K562 (cell line): ENCODE results near the gene SLC28A1. TPM values are rescaled to one million over a fixed set of nuclear protein-coding genes. Genes with fewer than 3 reads are reported as not detected.

ENCODE experiments used
- ATAC-seq: fragments of 200-7000 bp; cut with Tn5 transposase; 3 replicates; pipeline ENCODE4 v1.9.1; 2020; ENCODE audit warnings: moderate library complexity
- BruUV-seq: library from RNA; stranded (reverse); fragments of 400-500 nt; replicated peaks from 2 replicates; lab custom pipeline; 2021; lab: Mats Ljungman, UMichigan
- CTCF ChIA-PET: fragments of 300-600 bp; formaldehyde crosslinking; extraction: SDS; loops from one replicate; lab custom pipeline; 2021; ENCODE audit warnings: low intra/inter-chr PET ratio; lab: Yijun Ruan, JAX
- POLR2A ChIA-PET: fragments of 300-600, 350-650 bp; sonication (Branson Sonifier 250); formaldehyde crosslinking; extraction: SDS; loops from one replicate; lab custom pipeline; 2021; ENCODE audit warnings: antibody characterized with exemption, inconsistent platforms; lab: Yijun Ruan, JAX
- DNase-seq, 4 experiments: peaks; one replicate each; pipeline versions ENCODE4 v3.0.0 to v3.0.0-alpha.2; 2011 to 2018; ENCODE audit warnings: low spot score in 3 of 4, mixed read lengths in 3 of 4; ENCODE audit errors: extremely low read depth in 1 of 4
- FAIRE-seq: peaks from 2 replicates; lab custom pipeline; 2011; peaks lifted over from hg19 to GRCh38; lab: Jason Lieb, UNC
- H2AFZ ChIP-seq: 2 replicates; pipeline ENCODE4 v1.6.0; 2011; ENCODE audit warnings: low read depth, low read length, control low read depth, inconsistent platforms
- H3K27ac ChIP-seq: fragments of 200-600 bp; 3 replicates; pipeline ENCODE4 v1.8.0; 2011; ENCODE audit warnings: low read depth, mild to moderate bottlenecking, control low read depth, inconsistent platforms, low read length, moderate library complexity, mixed read lengths; ENCODE audit errors: extremely low read depth
- H3K27me3 ChIP-seq, 2 experiments: fragments of 300-600 bp in 1 of 2; 2 replicates in 1 of 2; 3 replicates in 1 of 2; pipeline versions ENCODE4 v1.6.0 to v1.8.0; 2011; ENCODE audit warnings: inconsistent platforms in 2 of 2, low read length in 2 of 2, mild to moderate bottlenecking in 1 of 2, mixed read lengths in 1 of 2, moderate library complexity in 1 of 2; ENCODE audit not compliant: control insufficient read depth in 2 of 2, insufficient read depth in 2 of 2
- H3K36me3 ChIP-seq: fragments of 300-600 bp; 3 replicates; pipeline ENCODE4 v1.8.0; 2011; ENCODE audit warnings: mild to moderate bottlenecking, low read length, inconsistent platforms; ENCODE audit not compliant: control insufficient read depth, insufficient read depth
- H3K4me1 ChIP-seq, 2 experiments: fragments of 200-600 bp in 1 of 2; replicated peaks in 1 of 2; 2 replicates in 1 of 2; 3 replicates in 1 of 2; pipeline versions ENCODE4 v1.5.1 to v1.8.0; 2011; ENCODE audit warnings: inconsistent platforms in 2 of 2, low read length in 2 of 2, mild to moderate bottlenecking in 1 of 2, mixed read lengths in 1 of 2, moderate library complexity in 1 of 2; ENCODE audit not compliant: control insufficient read depth in 2 of 2, insufficient read depth in 2 of 2
- H3K4me2 ChIP-seq: 2 replicates; pipeline ENCODE4 v1.6.1; 2011; ENCODE audit warnings: low read length, control low read depth, inconsistent platforms, mixed read lengths; ENCODE audit not compliant: insufficient read depth
- H3K4me3 ChIP-seq: fragments of 200-600 bp; sonication (generic), shearing (Covaris generic); 2 replicates; pipeline ENCODE4 v1.5.1; 2016; ENCODE audit warnings: control low read depth, inconsistent platforms
- H3K79me2 ChIP-seq: fragments of 200-600 bp; 3 replicates; pipeline ENCODE4 v1.8.0; 2011; ENCODE audit warnings: low read length, inconsistent platforms; ENCODE audit not compliant: control insufficient read depth, insufficient read depth
- H3K9ac ChIP-seq, 2 experiments: 2 replicates each; pipeline versions ENCODE4 v1.6.0 to v1.6.1; 2011; ENCODE audit warnings: low read depth in 2 of 2, low read length in 2 of 2, control low read depth in 1 of 2, inconsistent platforms in 1 of 2, mild to moderate bottlenecking in 1 of 2, mixed read lengths in 1 of 2; ENCODE audit not compliant: insufficient read depth in 1 of 2
- H3K9me1 ChIP-seq: one replicate; pipeline ENCODE4 v1.6.0; 2011; ENCODE audit warnings: inconsistent platforms, mild to moderate bottlenecking, low read length, moderate library complexity; ENCODE audit not compliant: control insufficient read depth, insufficient read depth
- H3K9me3 ChIP-seq: replicated peaks from 2 replicates; pipeline ENCODE4 v1.5.1; 2011; ENCODE audit warnings: low read depth, low read length, inconsistent platforms; ENCODE audit not compliant: control insufficient read depth, insufficient read depth
- H4K20me1 ChIP-seq: replicated peaks from 2 replicates; pipeline ENCODE4 v1.6.1; 2011; ENCODE audit warnings: low read length, inconsistent platforms, mixed read lengths; ENCODE audit not compliant: control insufficient read depth, insufficient read depth
- BCL6 ChIP-seq: fragments of 250-450 bp; sonication (Bioruptor Pico); IDR thresholded peaks from 2 replicates; pipeline ENCODE4 v1.4.0; 2020
- MAZ ChIP-seq, 2 experiments: fragments of 450-650 bp in 1 of 2; sonication (generic) in 1 of 2; formaldehyde crosslinking; IDR thresholded peaks in 1 of 2; conservative IDR thresholded peaks in 1 of 2; 2 replicates each; pipeline versions ENCODE4 v1.4.0 to v1.5.0; 2020; ENCODE audit warnings: mild to moderate bottlenecking in 1 of 2, missing genetic modification reagents in 1 of 2
- MTA3 ChIP-seq: fragments of 450-650 bp; formaldehyde crosslinking; IDR thresholded peaks from 2 replicates; pipeline ENCODE4 v1.6.1; 2017; ENCODE audit warnings: mild to moderate bottlenecking, borderline replicate concordance
- MYBL2 ChIP-seq, 2 experiments: fragments of 450-650 bp in 1 of 2; sonication (generic) in 1 of 2; formaldehyde crosslinking in 1 of 2; IDR thresholded peaks; 2 replicates each; pipeline versions ENCODE4 v1.6.1 to v1.8.1; 2017 to 2022; ENCODE audit warnings: borderline replicate concordance in 1 of 2, inconsistent platforms in 1 of 2, low read depth in 1 of 2, mild to moderate bottlenecking in 1 of 2, missing genetic modification reagents in 1 of 2, moderate library complexity in 1 of 2
- NCOA6 ChIP-seq: fragments of 450-650 bp; IDR thresholded peaks from 2 replicates; pipeline ENCODE4 v1.6.1; 2017; ENCODE audit warnings: mild to moderate bottlenecking
- RBM14 ChIP-seq: fragments of 200-400 bp; formaldehyde crosslinking; IDR thresholded peaks from 2 replicates; pipeline ENCODE4 v1.6.1; 2018; ENCODE audit warnings: low read depth, mild to moderate bottlenecking, low read length, moderate library complexity, borderline replicate concordance; ENCODE audit not compliant: insufficient read depth
- RBM22 ChIP-seq: fragments of 200-400 bp; formaldehyde crosslinking; IDR thresholded peaks from 2 replicates; pipeline ENCODE4 v1.6.1; 2018; ENCODE audit warnings: low read length, low read depth; ENCODE audit not compliant: poor library complexity, severe bottlenecking
- SAFB ChIP-seq: fragments of 200-400 bp; formaldehyde crosslinking; IDR thresholded peaks from 2 replicates; pipeline ENCODE4 v1.6.1; 2017; ENCODE audit warnings: low read depth, low read length, borderline replicate concordance
- SMARCA5 ChIP-seq: fragments of 450-650 bp; IDR thresholded peaks from 2 replicates; pipeline ENCODE4 v1.6.1; 2016
- ZNF444 ChIP-seq: fragments of 250-450 bp; sonication (Bioruptor Pico); IDR thresholded peaks from 2 replicates; pipeline ENCODE4 v1.4.0; 2020; ENCODE audit warnings: mild to moderate bottlenecking, moderate library complexity
- ZNF445 ChIP-seq: fragments of 250-450 bp; sonication (Bioruptor Pico); IDR thresholded peaks from 2 replicates; pipeline ENCODE4 v1.4.0; 2020; ENCODE audit warnings: low read depth, mild to moderate bottlenecking, moderate library complexity
- ZNF766 ChIP-seq: fragments of 200-800 bp; sonication (Bioruptor generic); conservative IDR thresholded peaks from 2 replicates; pipeline ENCODE4 v1.6.1; 2016; ENCODE audit warnings: missing genetic modification characterization, missing compliant biosample characterization
- WGBS: fragments of 100-300 bp; shearing (Covaris generic); methylation state at CpG from one replicate; pipeline ENCODE4 v1.1.6; 2016; ENCODE audit warnings: low coverage, mixed read lengths; ENCODE audit not compliant: insufficient coverage; ENCODE audit errors: missing lambda C conversion rate; 5-methylcytosine and 5-hydroxymethylcytosine counted together
- in situ Hi-C: fragments of 300-500 bp; cut with MboI; formaldehyde crosslinking; loops from 4 replicates; pipeline ENCODE4 v1.15.0; 2018; ENCODE audit warnings: inconsistent platforms, mixed read lengths
- intact Hi-C: fragments of 100-400 bp; cut with micrococcal nuclease; formaldehyde crosslinking; loops from 2 replicates; pipeline ENCODE4 v1.14.2; 2022
- polyA plus RNA-seq, 8 experiments: library from polyadenylated mRNA; depleted of rRNA in 4 of 8; stranded (reverse) in 5 of 8; unstranded in 3 of 8; fragments of >200 nt; fragmentation: Nextera tagmentation in 2 of 8; fragmentation: Illumina TruSeq in 1 of 8; extraction: Ambion mirVana in 2 of 8; extraction: Trizol in 1 of 8; gene quantifications; 2 replicates each; pipeline versions ENCODE4 v1.2.1 to v1.2.3, GENCODE V29; 2011 to 2014; ENCODE audit warnings: inconsistent platforms in 1 of 8, missing spikeins in 1 of 8
- total RNA-seq, 7 experiments: library from RNA; depleted of rRNA in 6 of 7; stranded (reverse); fragments of >200 nt in 6 of 7; fragmentation: Illumina TruSeq in 2 of 7; extraction: Trizol in 2 of 7; gene quantifications; 2 replicates each; pipeline versions ENCODE4 v1.2.1 to v1.2.3, GENCODE V29; 2011 to 2021; ENCODE audit warnings: low replicate concordance in 1 of 7
- TF ChIP-seq, protein P1 (sequence below): fragments of 450-650 bp; IDR thresholded peaks from 2 replicates; pipeline ENCODE4 v1.6.1; 2016; ENCODE audit warnings: low read depth

The SLC28A1 gene
- total and polyA plus RNA-seq, 9 of the 15 experiments (the other 6 are each of a cell fraction or from before 2014, with no cell fraction given) = 0.04 TPM; not detected in 8

DNA sequence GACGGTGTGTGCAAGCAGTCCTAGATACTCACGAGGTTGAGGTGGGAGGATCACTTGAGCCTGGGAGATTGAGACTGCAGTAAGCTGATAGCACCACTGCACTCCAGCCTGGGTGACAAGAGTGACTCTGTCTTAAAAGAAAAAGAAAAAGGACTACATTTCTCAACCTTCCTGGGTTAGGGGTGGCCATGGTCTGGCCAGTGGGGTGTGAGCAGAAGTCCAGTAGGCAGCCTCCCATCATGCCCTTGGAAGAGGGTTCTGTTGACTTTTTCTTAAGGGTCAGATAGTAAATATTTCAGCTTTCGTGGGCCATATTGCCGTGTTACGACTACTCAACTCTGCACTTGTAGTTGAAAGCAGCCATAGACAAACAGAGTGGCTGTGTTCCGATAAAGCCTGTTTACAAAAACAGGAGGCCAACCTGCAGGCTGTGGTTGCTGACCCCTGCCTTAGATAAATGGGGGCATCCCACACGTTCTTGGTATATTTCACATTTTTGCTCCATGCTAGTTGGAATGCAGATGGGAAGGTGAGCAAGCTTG lies 66.2 kb downstream of the SLC28A1 start:
- no peaks in the 10 kb centered on the region for H3K27me3 ChIP-seq
- no peaks in the 10 kb centered on the region for H3K9me1 ChIP-seq
- ChIA-PET POLR2A (interaction anchor here (0.5 to 2.4 kb wide), 14 partner anchors 8 to 1499 kb away, joined by 3 to 9 read pairs (median 3); no protein-coding TSS in a partner anchor), CTCF (interaction anchor here (0.6 kb wide), 1 partner anchor 212 kb away, joined by 6 read pairs; no protein-coding TSS in a partner anchor)
- ATAC-seq (peak; percentile 85), FAIRE-seq (peak; percentile 97), DNase-seq (peak; percentile 57 to 93 (median 61))
- BruUV-seq = TSS peak; percentile 88
- no peaks in the 10 kb centered on the region for H3K9me3 ChIP-seq
- under 1% methylated on average over 6 of the region's 7 CpGs for WGBS
- peak overlapping the region; percentile 72 to 73; a peak in 3 of 4 replicates for H3K9ac ChIP-seq
- no peaks in the 10 kb centered on the region for H3K79me2 ChIP-seq
- no peaks in the 10 kb centered on the region for H4K20me1 ChIP-seq
- peak overlapping the region; percentile 93 for H3K27ac ChIP-seq
- no peaks in the 10 kb centered on the region for H3K36me3 ChIP-seq
- peak overlapping the region; percentile 80 for H3K4me2 ChIP-seq
- H3K4me1 ChIP-seq = peaks cover 47 to 72% of the 10 kb centered on the region in 2 experiments
- in situ Hi-C loops (loop anchor here (5.0 kb wide), 1 partner anchor 92 kb away; no protein-coding TSS in a partner anchor), intact Hi-C loops (no loop called here)
- peak overlapping the region; percentile 94 for H2AFZ ChIP-seq
- H3K4me3 ChIP-seq = peak overlapping the region; percentile 12; the same call in 1 of the 2 replicates
- TF ChIP-seq, protein P1, sequence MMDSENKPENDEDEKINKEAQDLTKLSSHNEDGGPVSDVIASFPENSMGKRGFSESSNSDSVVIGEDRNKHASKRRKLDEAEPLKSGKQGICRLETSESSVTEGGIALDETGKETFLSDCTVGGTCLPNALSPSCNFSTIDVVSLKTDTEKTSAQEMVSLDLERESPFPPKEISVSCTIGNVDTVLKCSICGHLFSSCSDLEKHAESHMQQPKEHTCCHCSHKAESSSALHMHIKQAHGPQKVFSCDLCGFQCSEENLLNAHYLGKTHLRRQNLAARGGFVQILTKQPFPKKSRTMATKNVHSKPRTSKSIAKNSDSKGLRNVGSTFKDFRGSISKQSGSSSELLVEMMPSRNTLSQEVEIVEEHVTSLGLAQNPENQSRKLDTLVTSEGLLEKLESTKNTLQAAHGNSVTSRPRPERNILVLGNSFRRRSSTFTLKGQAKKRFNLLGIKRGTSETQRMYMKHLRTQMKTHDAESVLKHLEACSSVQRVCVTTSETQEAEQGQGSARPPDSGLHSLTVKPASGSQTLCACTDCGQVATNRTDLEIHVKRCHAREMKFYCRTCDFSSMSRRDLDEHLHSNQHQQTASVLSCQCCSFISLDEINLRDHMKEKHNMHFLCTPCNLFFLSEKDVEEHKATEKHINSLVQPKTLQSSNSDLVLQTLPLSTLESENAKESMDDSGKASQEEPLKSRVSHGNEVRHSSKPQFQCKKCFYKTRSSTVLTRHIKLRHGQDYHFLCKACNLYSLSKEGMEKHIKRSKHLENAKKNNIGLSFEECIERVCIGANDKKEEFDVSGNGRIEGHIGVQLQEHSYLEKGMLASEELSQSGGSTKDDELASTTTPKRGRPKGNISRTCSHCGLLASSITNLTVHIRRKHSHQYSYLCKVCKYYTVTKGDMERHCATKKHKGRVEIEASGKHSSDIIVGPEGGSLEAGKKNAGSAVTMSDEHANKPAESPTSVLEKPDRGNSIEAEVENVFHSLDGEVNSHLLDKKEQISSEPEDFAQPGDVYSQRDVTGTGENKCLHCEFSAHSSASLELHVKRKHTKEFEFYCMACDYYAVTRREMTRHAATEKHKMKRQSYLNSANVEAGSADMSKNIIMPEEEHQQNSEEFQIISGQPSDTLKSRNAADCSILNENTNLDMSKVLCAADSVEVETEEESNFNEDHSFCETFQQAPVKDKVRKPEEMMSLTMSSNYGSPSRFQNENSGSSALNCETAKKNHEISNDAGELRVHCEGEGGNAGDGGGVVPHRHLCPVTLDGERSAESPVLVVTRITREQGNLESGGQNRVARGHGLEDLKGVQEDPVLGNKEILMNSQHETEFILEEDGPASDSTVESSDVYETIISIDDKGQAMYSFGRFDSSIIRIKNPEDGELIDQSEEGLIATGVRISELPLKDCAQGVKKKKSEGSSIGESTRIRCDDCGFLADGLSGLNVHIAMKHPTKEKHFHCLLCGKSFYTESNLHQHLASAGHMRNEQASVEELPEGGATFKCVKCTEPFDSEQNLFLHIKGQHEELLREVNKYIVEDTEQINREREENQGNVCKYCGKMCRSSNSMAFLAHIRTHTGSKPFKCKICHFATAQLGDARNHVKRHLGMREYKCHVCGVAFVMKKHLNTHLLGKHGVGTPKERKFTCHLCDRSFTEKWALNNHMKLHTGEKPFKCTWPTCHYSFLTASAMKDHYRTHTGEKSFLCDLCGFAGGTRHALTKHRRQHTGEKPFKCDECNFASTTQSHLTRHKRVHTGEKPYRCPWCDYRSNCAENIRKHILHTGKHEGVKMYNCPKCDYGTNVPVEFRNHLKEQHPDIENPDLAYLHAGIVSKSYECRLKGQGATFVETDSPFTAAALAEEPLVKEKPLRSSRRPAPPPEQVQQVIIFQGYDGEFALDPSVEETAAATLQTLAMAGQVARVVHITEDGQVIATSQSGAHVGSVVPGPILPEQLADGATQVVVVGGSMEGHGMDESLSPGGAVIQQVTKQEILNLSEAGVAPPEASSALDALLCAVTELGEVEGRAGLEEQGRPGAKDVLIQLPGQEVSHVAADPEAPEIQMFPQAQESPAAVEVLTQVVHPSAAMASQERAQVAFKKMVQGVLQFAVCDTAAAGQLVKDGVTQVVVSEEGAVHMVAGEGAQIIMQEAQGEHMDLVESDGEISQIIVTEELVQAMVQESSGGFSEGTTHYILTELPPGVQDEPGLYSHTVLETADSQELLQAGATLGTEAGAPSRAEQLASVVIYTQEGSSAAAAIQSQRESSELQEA = no peak
- TF ChIP-seq ZNF445 (CRISPR knock-in tag) (no peak), RBM14 (no peak), MYBL2 (IDR thresholded peaks at IDR 0.05; ENCODE audit: low read depth) (no peak), MYBL2 (CRISPR knock-in tag; IDR thresholded peaks at IDR 0.05; ENCODE audit: borderline replicate concordance) (no peak), SAFB (no peak), NCOA6 (0 out of 2 replicates have a peak, but pooled peaks have one; percentile 23), MAZ (CRISPR knock-in tag; conservative IDR thresholded peaks at IDR 0.05 in 1 of 2, IDR thresholded peaks at IDR 0.05 in 1 of 2) (peak in 1 of 2 experiments; percentile 44; a peak in 1 of 4 replicates), RBM22 (no peak), ZNF444 (CRISPR knock-in tag) (no peak), MTA3 (peak; percentile 59; the same call in 1 of the 2 replicates), ZNF766 (peak; percentile 70; the same call in 1 of the 2 replicates), BCL6 (CRISPR knock-in tag) (no peak), SMARCA5 (no peak)
